Activated naive CD8-positive, alpha-beta T cell treated with anti-CD3 and anti-CD28 coated beads for 36 hours (primary cell): ENCODE measurements around the gene KCTD14. TPM values are rescaled to one million over a fixed set of nuclear protein-coding genes. Genes with fewer than 3 reads are reported as not detected.
"Not testable (repeated sequence)": the region's sequence is repeated elsewhere in the genome, so short reads cannot be mapped to it uniquely, and the experiment has no call there.

Experiments used
- DNase-seq: peaks from one replicate; pipeline ENCODE4 v3.0.0; 2021
- H3K27ac Mint-ChIP-seq: one replicate; pipeline ENCODE4 v1.8.0; 2022; ENCODE audit warnings: mild to moderate bottlenecking, moderate library complexity, mixed read lengths
- H3K27me3 Mint-ChIP-seq: one replicate; pipeline ENCODE4 v1.8.0; 2022; ENCODE audit warnings: mild to moderate bottlenecking, mixed read lengths
- H3K36me3 Mint-ChIP-seq: one replicate; pipeline ENCODE4 v1.8.0; 2021; ENCODE audit warnings: mild to moderate bottlenecking, mixed read lengths
- H3K4me1 Mint-ChIP-seq: one replicate; pipeline ENCODE4 v1.8.0; 2021; ENCODE audit warnings: mixed read lengths
- H3K4me3 Mint-ChIP-seq: one replicate; pipeline ENCODE4 v1.8.0; 2022; ENCODE audit warnings: mild to moderate bottlenecking, moderate library complexity, mixed read lengths
- H3K9me3 Mint-ChIP-seq: one replicate; pipeline ENCODE4 v1.8.0; 2022; ENCODE audit warnings: mixed read lengths
- total RNA-seq, 2 experiments: library from RNA; stranded (reverse); gene quantifications; one replicate each; pipeline ENCODE4 v1.2.3, GENCODE V29; 2021

The KCTD14 gene
- total RNA-seq, 2 experiments from 2014 or later: 0.12 to 0.50 TPM

GRCh38 chr11:78057462-78058055 lies 34.5 kb upstream of the KCTD14 start:
- H3K36me3 Mint-ChIP-seq: no peaks in the 10 kb centered on the region
- DNase-seq: no peak
- H3K9me3 Mint-ChIP-seq: no peaks in the 10 kb centered on the region
- no peak overlapping the region for H3K27ac Mint-ChIP-seq
- no peaks in the 10 kb centered on the region for H3K4me1 Mint-ChIP-seq
- H3K4me3 Mint-ChIP-seq: no peak overlapping the region
- no peaks in the 10 kb centered on the region for H3K27me3 Mint-ChIP-seq

GRCh38 chr11:78056093-78056492 lies 33.0 kb upstream of the KCTD14 start:
- no peaks in the 10 kb centered on the region for H3K9me3 Mint-ChIP-seq
- DNase-seq: no peak
- H3K36me3 Mint-ChIP-seq: no peaks in the 10 kb centered on the region
- H3K4me1 Mint-ChIP-seq: no peaks in the 10 kb centered on the region
- H3K4me3 Mint-ChIP-seq: no peak overlapping the region
- H3K27me3 Mint-ChIP-seq: no peaks in the 10 kb centered on the region
- H3K27ac Mint-ChIP-seq: no peak overlapping the region

- no peaks in the 10 kb centered on the region for H3K4me1 Mint-ChIP-seq
- H3K9me3 Mint-ChIP-seq: no peaks in the 10 kb centered on the region
- H3K27ac Mint-ChIP-seq: no peak overlapping the region
- no peaks in the 10 kb centered on the region for H3K27me3 Mint-ChIP-seq
- no peak overlapping the region for H3K4me3 Mint-ChIP-seq
- no peaks in the 10 kb centered on the region for H3K36me3 Mint-ChIP-seq
- DNase-seq: no peak
These were observed 31.9 kb upstream of the KCTD14 start for GRCh38 chr11:78054971-78055370.

GRCh38 chr11:78050964-78051831 lies 28.1 kb upstream of the KCTD14 start:
- no peak overlapping the region for H3K27ac Mint-ChIP-seq
- no peak overlapping the region for H3K4me3 Mint-ChIP-seq

GRCh38 chr11:78049348-78049747 lies 26.3 kb upstream of the KCTD14 start:
- Mint-ChIP-seq H3K4me3 (no peak overlapping the region), H3K4me1 (peaks cover 5% of the 10 kb centered on the region), H3K9me3 (no peaks in the 10 kb centered on the region), H3K36me3 (no peaks in the 10 kb centered on the region), H3K27me3 (no peaks in the 10 kb centered on the region), H3K27ac (no peak overlapping the region)
- no peak for DNase-seq

More at GRCh38 chr11:78050964-78051831, 28.1 kb upstream of the KCTD14 start:
- no peaks in the 10 kb centered on the region for H3K9me3 Mint-ChIP-seq
- no peaks in the 10 kb centered on the region for H3K4me1 Mint-ChIP-seq
- no peaks in the 10 kb centered on the region for H3K36me3 Mint-ChIP-seq
- no peaks in the 10 kb centered on the region for H3K27me3 Mint-ChIP-seq
- DNase-seq: no peak

GRCh38 chr11:78048561-78048960 lies 25.5 kb upstream of the KCTD14 start:
- H3K4me1 Mint-ChIP-seq: peaks cover 7% of the 10 kb centered on the region
- no peak overlapping the region for H3K27ac Mint-ChIP-seq
- H3K4me3 Mint-ChIP-seq: no peak overlapping the region
- DNase-seq: no peak
- H3K27me3 Mint-ChIP-seq: no peaks in the 10 kb centered on the region
- H3K36me3 Mint-ChIP-seq: no peaks in the 10 kb centered on the region
- no peaks in the 10 kb centered on the region for H3K9me3 Mint-ChIP-seq

- DNase-seq: no peak
- H3K9me3 Mint-ChIP-seq: no peaks in the 10 kb centered on the region
- H3K4me3 Mint-ChIP-seq: no peak overlapping the region
- H3K4me1 Mint-ChIP-seq: peaks cover 7% of the 10 kb centered on the region
- no peak overlapping the region for H3K27ac Mint-ChIP-seq
- H3K27me3 Mint-ChIP-seq: no peaks in the 10 kb centered on the region
- H3K36me3 Mint-ChIP-seq: no peaks in the 10 kb centered on the region
These were observed 23.4 kb upstream of the KCTD14 start for GRCh38 chr11:78046486-78046854.

GRCh38 chr11:78045851-78046485 lies 22.9 kb upstream of the KCTD14 start:
- Mint-ChIP-seq H3K4me3 (peak overlapping the region; percentile 59), H3K27me3 (no peaks in the 10 kb centered on the region), H3K36me3 (no peaks in the 10 kb centered on the region), H3K4me1 (peaks cover 7% of the 10 kb centered on the region), H3K27ac (no peak overlapping the region), H3K9me3 (no peaks in the 10 kb centered on the region)
- DNase-seq: peak; percentile 83

- Mint-ChIP-seq H3K4me1 (peaks cover 15% of the 10 kb centered on the region), H3K4me3 (no peak overlapping the region), H3K36me3 (no peaks in the 10 kb centered on the region), H3K9me3 (no peaks in the 10 kb centered on the region), H3K27me3 (no peaks in the 10 kb centered on the region), H3K27ac (no peak overlapping the region)
- DNase-seq: no peak
These were observed 21.6 kb upstream of the KCTD14 start for GRCh38 chr11:78044706-78045105.

- Mint-ChIP-seq H3K27ac (no peak overlapping the region), H3K4me3 (no peak overlapping the region), H3K4me1 (peaks cover 17% of the 10 kb centered on the region), H3K9me3 (no peaks in the 10 kb centered on the region), H3K27me3 (no peaks in the 10 kb centered on the region), H3K36me3 (no peaks in the 10 kb centered on the region)
- no peak for DNase-seq
These were observed 18.9 kb upstream of the KCTD14 start for GRCh38 chr11:78041843-78042440.

GRCh38 chr11:78041380-78041719 lies 18.3 kb upstream of the KCTD14 start:
- not testable (repeated sequence) for H3K9me3 Mint-ChIP-seq, H3K27ac Mint-ChIP-seq, H3K4me3 Mint-ChIP-seq, DNase-seq, H3K36me3 Mint-ChIP-seq, H3K27me3 Mint-ChIP-seq
- peaks cover 17% of the 10 kb centered on the region for H3K4me1 Mint-ChIP-seq

GRCh38 chr11:78040691-78041379 lies 17.8 kb upstream of the KCTD14 start:
- Mint-ChIP-seq H3K4me1 (peaks cover 15% of the 10 kb centered on the region), H3K36me3 (no peaks in the 10 kb centered on the region), H3K27me3 (no peaks in the 10 kb centered on the region), H3K4me3 (no peak overlapping the region), H3K27ac (no peak overlapping the region), H3K9me3 (no peaks in the 10 kb centered on the region)
- DNase-seq: no peak

- Mint-ChIP-seq H3K4me1 (peaks cover 13% of the 10 kb centered on the region), H3K27ac (peak overlapping the region; percentile 88), H3K9me3 (no peaks in the 10 kb centered on the region), H3K4me3 (peak overlapping the region; percentile 67), H3K36me3 (no peaks in the 10 kb centered on the region), H3K27me3 (no peaks in the 10 kb centered on the region)
- DNase-seq: peak; percentile 41
These were observed 17.0 kb upstream of the KCTD14 start for GRCh38 chr11:78039919-78040671.

- DNase-seq: no peak
- no peaks in the 10 kb centered on the region for H3K36me3 Mint-ChIP-seq
- peaks cover 13% of the 10 kb centered on the region for H3K4me1 Mint-ChIP-seq
- H3K9me3 Mint-ChIP-seq: no peaks in the 10 kb centered on the region
- peak overlapping the region; percentile 88 for H3K27ac Mint-ChIP-seq
- H3K4me3 Mint-ChIP-seq: peak overlapping the region; percentile 67
- no peaks in the 10 kb centered on the region for H3K27me3 Mint-ChIP-seq
These were observed 16.4 kb upstream of the KCTD14 start for GRCh38 chr11:78039391-78039918.
